ENCODE results near the gene HDAC5.
"Not testable (repeated sequence)": the region's sequence is repeated elsewhere in the genome, so short reads cannot be mapped to it uniquely, and the experiment has no call there.

Gene HDAC5

DNA sequence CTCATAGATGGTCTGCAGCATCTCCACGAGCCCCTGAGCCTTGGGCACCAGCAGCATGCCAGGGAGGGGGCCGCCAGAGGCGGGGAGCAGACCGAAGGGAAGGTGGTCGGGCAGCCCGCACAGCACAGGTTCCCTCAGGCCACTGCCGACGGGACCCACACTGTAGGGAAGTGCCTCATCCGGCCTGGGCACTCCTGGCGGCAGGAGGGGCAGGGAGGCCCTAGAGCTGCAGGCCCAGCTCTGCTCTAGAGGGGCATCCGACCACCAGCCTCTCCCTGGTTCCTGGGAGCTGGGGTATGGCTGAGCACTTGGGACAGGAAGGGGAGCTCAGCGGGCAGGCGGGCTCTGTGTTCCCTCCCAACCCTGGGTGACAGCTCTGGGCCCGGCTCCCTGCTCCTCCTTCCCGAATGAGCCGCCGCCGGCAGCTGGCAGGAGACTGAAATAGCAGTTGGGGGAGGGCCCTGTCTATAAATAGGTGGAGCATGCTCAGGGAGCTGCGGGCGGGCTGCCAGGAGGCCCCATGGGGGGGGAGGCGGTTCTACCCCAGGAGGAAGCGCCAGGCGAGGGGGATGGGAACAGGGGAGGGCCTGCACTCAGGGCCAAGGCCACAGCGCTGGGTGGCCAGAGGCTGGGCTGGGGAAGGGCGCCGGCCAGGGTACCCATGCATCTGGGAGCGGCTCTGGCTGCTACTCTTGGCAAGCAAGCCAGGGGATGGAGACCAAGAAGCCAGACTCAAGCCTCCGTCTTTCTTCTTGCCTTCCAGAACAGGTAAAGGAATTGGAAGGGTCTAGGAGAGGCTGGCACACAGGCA lies 12.4 kb downstream of the HDAC5 start:
- peak; percentile 96 to 99 for DNase-seq

DNA sequence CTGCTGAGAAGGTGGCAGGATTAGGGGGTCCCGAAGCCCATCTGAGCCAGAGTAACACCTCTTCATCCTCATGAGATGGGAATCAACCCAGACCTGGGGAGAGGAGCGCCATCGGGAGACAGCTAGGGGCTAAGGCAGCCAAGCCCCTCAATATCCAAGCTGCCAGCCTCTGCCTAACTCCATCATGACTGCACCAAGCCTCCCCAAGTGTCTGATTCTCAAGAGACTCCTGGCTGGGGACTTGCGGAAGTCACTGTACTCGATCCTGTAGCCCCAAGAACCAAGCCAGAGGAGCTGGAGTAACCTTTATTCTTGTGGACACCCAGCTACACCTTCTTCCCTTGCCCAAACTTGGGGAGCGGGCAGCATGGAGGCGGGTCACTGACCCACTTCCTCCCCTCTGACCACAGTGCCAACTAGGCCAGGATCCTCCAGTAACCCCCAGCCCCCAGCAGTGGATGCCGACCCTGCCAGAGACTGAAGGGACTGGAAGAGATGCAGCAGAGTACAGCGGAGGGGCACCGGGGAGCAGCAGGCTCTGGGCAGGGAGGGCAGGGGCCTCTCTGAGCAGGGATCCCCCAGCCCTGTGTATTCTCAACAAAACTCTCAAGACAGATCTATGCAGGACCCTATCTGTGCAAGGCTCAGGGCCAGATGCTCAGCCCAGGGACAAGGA lies 13.3 kb downstream of the HDAC5 start:
- DNase-seq: no peak

DNA sequence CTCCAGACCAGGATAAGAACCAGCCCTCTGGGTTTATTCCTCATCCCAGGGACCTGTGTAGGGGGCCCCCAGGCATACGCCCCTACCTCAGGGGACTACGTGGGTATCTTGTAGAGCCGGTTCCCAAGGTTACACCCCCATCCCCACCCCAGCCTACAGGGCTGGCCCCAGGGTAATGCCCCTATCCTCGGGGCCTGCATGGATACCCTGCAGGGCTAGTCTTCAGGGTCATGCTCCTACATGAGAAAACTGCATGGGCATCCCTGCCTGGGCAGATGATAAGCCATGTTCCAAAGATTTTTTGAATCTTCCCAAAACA lies 14.2 kb downstream of the HDAC5 start:
- no peak for DNase-seq

DNA sequence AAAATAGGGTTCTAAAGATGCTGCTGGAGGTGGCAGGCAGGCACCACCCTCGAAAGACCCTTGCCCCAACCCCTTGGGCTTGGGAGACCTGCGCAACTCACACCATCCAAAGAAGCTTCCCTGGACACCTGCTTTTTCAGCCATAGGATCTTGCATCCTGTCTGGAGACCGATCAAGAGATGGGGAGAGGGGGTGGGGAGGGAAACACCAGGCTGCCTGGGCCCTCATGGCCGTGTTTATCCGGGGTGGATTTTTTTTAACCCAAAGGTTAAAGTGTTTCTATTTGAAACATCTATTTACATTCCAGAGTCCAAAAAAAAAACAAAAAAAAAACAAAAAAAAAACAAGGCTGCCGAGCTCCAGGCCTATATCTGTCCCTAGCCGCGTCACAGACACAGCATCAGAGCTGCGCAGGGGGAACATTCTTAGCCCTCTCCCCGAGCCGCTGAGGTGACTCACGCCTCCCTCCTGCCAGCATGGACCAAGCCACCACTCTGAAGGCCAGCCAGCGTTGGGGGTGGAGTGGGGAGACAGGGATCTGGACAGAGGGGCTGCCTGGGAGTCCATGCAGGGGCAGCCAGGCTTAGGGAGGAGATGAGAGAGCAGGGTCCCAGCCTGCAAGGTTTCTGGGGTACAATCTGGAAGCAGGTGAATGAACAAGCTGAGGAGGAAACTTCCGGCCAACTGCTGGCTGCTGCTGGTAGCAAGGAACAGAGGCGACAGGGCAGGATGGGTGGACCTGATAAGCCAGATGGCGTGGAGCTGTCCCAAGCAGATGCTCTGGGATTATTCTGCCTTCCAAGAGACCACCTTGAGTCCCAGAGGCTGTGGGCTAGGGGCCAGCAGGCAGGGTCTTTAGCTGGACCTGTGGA lies 14.8 kb downstream of the HDAC5 start:
- DNase-seq: peak in 1 of 2 experiments; percentile 24

DNA sequence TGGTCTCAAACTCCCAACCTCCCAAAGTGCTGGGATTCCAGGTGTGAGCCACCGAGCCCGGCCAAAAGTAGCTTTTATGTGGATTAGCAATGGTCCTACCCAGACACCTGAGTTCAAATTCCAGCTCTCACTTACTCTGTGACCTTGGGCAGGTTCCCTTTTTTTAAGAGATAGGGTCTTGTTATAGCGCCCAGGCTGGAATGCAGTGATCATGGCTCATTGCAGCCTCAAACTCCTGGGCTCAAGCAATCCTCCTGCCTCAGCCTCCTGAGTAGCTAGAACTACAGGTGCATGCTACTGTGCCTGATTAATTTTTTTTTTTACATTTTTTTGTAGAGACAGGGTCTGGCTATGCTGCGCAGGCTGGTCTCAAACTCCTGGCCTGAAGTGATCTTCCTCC lies 16.6 kb downstream of the HDAC5 start:
- no peak for DNase-seq

DNA sequence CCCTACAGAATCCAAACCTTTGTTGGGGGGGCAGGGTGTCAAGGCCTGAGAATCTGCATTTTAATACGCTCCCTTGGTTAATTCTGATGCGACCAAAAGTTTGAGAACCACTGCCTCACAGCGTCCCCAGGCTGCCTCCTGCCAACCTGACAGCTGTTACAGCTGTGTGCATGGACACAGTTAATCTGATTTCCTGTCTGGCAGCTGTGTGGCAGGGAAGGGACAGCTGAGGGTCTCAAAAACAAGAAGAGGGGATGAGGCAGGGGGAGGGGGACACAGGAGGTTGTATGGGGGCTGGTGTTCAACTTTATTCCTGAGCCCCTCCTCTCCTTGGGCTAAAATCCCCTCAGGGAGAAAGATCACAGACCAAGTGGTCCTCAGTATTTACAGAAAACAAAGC lies 17.5 kb downstream of the HDAC5 start:
- no peak for DNase-seq

DNA sequence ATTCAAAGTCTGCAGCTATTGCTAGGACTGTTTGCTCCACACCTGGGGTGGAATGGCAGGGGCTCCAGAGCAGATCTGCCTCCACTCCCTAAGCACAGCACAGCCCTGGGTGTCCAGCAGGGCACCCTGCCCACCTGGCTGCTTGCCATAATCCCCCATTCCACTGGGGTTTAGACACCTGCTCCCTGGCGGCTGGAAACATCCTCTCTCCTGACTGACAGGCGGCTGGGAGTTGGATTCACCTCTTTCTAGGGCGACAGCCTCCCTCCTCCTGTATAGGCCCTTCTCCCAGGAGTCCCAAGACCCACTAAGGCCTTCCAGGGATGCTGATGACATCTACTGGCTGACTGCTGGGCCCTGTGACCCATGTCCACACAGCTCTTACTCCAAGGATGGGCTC lies 18.0 kb downstream of the HDAC5 start:
- peak; percentile 36 to 53 for DNase-seq

DNA sequence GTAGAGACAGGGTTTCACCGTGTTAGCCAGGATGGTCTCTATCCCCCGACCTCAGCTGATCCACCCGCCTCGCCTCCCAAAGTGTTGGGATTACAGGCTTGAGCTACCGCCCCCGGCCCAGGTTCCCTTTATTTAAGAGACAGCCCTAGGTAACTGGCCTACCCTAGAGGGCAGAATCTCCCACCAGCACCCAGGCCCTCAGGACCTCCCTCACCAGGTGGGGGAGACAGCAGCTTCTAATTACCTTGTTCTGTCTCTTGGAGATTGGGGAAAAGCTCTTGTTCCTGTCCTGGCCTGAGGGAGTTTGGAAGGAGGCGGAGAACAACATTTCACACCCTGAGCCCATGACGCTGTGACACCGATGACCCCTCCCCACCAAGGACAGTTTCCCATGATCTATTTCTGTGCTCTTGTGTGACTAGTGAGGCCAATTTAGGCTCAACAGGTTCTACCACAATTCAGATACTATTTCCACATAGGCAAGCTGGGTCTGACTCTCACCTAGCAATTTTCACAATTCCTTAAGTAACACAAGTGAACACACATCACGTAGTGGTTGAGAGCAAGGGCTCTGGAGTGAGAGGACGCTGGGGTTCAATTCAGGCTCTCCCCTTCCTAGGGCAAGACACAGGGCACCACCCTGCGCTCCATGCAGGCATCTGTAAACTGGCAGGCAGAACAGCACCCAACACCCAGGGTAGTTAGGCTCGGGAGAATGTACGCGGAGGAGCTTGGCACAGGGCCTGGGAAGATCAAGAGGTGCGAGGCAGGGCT lies 20.4 kb downstream of the HDAC5 start:
- no peak for DNase-seq

DNA sequence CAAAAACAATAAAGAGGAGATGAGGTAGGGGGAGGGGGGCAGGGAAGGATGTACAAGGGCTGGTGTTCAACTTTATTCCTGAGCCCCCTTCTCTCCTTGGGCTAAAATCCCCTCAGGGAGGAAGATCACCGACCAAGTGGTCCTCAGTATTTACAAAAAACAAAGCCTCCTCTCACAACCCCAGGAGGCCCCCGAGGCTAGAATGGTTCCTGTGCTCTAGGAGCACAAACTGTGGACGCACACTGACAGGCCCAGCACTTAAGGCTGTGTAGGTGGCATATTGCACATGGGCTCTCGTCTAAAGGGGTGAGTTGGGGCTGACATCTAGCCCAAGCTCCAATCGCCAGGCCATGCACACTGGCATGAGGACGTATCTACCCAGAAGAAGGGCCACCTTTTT lies 21.6 kb downstream of the HDAC5 start:
- not testable (repeated sequence) for DNase-seq

DNA sequence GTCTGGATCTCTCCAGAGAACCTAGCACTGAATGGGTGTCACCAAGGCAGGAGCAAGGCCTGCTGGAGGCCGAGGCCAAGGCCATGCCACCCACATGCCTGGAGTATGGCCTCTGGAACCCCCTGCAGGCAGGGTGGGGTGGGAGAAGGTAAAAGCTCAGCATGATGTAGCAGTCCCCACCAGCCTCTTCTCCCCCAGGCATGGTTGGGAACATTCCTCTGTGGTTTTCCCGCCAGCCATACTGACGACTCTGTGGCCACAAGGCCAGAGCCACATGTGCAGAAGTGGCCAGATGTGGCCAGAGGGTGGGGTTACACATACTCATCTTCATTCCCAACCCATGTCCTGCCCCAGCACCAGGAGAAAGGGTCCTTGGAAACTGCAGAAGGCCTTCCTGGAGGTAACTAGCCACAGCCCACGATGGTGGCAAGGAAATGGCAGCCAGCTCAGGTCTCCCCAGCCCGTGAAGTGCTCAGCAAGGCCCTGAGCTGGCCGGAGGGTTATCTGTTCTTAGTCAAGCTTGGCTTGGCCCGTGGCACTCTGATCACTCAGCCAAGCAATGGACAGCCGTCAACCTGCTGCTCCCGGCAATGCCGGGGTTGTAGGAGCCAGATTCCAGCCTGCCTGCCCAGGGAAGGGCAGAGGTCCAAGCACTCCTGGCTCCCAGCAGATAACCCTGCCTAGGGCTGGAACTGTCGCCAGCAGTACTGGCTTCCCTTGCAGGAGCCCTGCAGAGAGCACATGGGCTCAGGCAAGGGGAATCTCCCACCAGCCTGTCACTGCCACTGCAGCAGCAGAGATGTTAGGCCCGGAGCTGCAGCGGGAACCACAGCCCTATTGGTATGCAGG lies 26.1 kb downstream of the HDAC5 start:
- no peak for DNase-seq

DNA sequence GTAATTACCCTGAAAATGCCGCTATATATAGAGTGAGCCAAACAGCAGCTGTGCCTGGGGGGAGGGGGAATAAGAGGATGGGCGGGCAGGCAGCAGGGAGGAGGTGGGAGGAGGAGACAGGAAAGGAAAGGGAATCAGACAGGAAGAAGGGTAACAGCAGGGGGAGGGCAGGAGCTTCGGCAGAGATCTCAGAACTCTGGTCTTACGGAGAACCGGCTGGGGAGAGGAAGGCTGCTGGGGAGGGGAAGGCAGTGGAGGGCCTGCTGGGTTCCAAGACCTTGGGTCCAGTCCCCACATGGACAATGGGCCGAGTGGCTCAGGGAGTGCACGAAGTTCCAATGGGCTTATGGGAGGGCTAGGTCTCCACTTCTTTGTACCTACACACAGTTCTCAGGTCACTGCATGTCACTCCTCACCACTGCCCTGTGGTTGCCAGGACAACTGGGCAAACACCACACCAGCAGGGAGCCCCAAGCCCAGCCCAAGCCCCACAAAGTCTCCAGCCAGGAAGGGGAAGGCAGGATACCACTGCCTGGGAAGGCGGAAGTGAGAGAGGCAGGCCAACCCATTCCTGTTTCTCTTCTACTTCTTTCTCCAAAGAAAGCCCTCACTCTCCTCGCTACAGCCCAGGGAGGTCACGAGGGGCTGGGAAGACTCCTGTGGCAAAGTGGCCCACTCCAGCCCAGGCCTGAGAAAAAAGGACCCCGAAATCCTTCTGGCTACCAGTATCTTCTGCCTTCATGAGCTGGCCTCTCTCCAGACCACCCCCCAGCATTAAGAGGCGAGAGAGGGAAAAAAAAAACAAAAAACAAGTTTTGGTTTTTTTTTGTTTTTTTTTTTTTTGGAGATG lies 27.6 kb downstream of the HDAC5 start:
- DNase-seq: peak; percentile 74 to 90

DNA sequence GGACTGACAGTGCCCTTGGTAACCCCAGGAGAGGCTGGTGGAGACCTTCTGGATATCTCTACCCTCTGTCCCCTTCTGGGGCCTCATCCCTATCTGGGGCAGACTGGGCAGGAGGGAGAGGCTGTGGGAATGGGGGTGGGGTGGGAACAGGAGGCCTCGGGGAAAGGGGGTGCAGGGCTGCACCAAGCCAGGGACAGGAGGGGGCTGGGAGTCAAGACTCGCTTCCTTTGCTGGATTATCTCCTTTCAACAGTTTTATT lies 28.1 kb downstream of the HDAC5 start:
- no peak for DNase-seq

DNA sequence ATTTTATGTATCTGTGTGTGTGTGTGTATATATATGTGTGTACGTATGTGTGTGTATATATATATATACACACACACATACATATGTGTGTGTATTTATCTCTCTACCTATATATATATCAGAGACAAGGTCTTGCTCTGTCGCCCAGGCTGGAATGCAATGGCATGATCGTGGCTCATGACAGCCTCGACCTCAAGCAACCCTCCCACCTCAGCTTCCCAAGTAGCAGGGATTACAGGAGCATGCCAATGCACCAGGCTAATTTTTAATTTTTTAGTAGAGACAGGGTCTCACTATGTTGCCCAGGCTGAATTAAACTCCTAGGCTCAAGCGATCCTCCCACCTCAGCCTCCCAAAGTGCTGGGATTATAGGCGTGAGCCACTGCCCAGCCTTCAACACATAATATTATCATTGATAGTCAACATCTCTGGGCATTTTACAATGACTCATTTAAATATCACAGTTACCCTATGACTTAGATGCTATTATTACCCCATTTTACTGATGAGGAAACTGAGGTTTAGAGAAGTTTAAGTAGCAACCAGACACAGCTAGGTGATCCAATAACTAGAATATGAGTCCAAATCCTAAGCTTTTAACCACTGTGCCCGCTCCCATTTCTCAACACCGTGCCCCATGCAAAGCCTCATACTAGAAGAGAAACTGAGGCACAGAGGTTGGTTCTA lies 28.6 kb downstream of the HDAC5 start:
- DNase-seq: no peak

DNA sequence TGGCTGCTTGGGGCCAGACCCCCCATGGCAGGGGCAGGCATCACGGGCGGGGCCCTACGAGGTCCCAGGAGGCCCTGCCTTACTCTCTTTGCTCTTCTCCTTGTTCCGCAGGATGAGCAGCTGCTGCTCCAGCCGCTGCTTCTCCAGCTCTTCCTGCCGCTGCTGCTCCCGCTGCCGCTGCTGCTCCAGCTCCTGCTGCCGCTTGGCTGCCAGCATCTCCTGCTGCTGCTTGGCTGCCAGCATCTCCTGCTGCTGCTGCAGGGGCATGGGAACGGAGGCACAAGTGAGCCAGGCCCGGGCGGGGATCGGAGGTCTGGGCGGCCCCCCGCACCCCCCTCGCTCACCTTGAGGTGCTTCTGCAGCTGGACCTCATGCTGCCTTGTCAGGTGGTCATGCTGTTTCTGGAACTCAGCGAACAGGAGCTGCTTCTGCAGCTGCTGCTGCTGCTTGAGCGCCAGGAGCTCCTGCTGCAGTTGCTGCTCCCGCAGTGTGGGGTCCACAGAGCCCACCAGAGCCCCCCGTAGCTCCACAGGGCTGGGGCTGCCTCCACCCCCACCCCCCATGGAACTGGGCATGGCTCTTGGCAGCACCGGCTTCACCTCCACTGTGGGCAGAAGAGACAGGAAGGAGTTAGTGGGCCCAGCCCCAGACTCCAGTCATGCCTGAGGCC lies 30.1 kb downstream of the HDAC5 start:
- no peak for DNase-seq

DNA sequence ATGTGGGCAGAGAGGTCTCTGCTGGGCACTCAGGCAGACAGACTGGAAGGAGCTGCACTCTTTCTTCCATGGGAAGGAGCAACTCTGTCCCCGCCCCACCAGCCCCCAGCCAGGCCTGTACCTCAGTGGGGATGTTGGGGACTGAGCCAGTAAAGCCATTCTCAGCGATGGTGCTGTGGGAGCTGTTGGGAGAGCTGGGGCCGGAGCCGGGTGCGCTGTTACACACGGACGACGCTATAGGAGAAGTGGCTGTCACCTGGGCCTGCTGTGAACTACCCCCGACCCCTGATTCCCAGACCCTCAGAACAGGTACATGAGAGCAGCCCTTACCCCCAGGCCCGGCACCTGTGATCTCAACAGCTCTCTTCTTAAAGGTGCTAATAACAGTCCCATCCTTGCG lies 31.4 kb downstream of the HDAC5 start:
- DNase-seq: no peak

DNA sequence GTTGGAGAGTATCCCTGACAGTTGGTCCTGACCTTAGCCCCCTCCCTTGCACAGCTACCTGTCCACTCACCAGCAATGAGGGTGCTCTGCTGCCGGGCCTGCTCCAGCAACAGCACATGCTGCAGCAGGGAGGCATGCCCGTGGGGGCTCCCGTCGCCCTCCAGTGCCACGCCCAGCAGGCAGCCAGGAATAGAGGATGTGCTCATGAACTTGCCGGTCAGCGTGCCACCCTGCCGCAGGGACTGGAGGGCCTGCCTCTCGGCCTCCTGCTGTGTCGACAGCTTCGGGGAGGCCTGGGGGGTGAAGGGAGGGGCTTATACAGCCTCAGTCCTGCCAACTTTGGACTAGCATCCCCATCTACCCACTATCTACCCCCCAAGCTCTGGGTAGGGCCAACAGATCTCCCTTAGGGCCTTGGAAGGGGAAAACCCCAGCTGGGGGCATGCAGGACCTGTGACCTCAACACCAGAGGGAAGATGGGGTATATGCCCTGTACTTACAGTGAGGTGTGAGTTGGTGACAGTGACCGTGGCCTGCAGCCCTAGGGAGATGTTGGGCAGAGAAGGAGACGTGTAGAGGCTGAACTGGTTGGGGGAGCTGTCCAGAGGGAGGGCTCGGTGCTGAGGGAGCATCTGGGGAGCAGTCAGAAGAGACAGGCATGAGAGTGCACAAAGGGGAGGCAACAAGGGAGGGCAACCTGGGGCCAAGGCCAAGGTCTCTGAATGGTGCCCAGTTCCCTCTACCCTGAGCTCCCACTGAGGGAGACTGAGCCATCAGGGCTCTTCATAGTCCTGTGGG lies 32.0 kb downstream of the HDAC5 start:
- DNase-seq: no peak

DNA sequence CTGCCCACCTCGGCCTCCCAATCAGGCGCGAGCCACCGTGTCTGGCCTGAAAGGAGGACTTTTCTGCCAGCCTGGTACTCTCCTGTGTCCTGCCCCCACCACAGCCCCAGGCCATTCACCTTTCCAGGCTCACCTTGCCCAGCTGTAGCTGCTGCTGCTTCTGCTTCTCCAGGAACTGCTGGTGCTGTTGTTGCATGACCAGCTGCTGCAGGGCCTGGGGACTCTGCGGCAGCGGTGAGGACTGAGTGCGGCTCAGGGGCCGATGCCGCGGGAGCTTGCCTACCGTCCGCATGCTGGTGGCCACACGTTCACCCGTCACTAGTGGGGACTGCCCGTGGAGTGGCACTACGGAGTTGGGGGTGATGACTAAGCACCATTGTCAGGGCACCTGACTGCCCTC lies 35.2 kb downstream of the HDAC5 start:
- no peak for DNase-seq

DNA sequence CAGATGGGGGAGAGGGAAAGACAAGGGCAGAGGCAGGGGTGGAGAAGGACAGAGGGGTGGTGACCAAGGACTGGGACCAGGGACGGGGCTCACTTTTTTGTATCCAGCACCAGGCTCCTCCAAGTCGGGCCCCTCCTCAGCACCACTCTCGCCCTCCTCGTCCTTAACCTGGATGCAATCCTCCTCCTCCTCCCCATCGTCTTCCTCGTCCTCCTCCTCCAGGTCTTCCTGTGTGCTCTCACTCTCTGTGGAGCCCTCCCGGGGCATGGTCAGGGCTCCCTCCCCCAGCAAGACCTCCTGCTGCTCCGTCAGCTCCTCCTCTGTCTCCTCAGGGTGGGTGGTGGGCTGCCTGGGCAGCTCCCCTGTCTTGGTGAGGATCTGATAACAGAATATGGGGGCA lies 36.1 kb downstream of the HDAC5 start:
- no peak for DNase-seq

All from SHP77 (cell line).